HG03066 (cell line): ENCODE results near the gene TMEM53.
"Not testable (repeated sequence)": the region's sequence is repeated elsewhere in the genome, so short reads cannot be mapped to it uniquely, and the experiment has no call there.

Experiments used
- ATAC-seq: cut with Tn5 transposase; IDR thresholded peaks from one replicate; pipeline ENCODE4 v1.9.1; 2021; ENCODE audit warnings: low read depth; ENCODE audit not compliant: unreplicated experiment

The TMEM53 gene

GRCh38 chr1:44699375-44699774 lies 25.1 kb upstream of the TMEM53 start:
- ATAC-seq, result not testable (repeated sequence)

- ATAC-seq, result no peak
Measured at GRCh38 chr1:44698138-44698537, 23.9 kb upstream of the TMEM53 start.

- ATAC-seq, result no peak
Measured at GRCh38 chr1:44696789-44697345, 22.6 kb upstream of the TMEM53 start.

GRCh38 chr1:44696101-44696500 lies 21.8 kb upstream of the TMEM53 start:
- no peak for ATAC-seq

- no peak for ATAC-seq
Measured at GRCh38 chr1:44695671-44696070, 21.4 kb upstream of the TMEM53 start.

- peak; percentile 79 for ATAC-seq
Measured at GRCh38 chr1:44694863-44695478, 20.7 kb upstream of the TMEM53 start.

GRCh38 chr1:44693900-44694299 lies 19.6 kb upstream of the TMEM53 start:
- ATAC-seq, result no peak

- no peak for ATAC-seq
Measured at GRCh38 chr1:44693159-44693558, 18.9 kb upstream of the TMEM53 start.

- no peak for ATAC-seq
Measured at GRCh38 chr1:44689447-44689765, 15.1 kb upstream of the TMEM53 start.

- ATAC-seq, result no peak
Measured at GRCh38 chr1:44688760-44689446, 14.6 kb upstream of the TMEM53 start.

- ATAC-seq, result no peak
Measured at GRCh38 chr1:44685881-44686280, 11.6 kb upstream of the TMEM53 start.

GRCh38 chr1:44685218-44685617 lies 10.9 kb upstream of the TMEM53 start:
- no peak for ATAC-seq

- peak; percentile 84 for ATAC-seq
Measured at GRCh38 chr1:44684525-44684924, 10.2 kb upstream of the TMEM53 start.

GRCh38 chr1:44682883-44683265 lies 8.6 kb upstream of the TMEM53 start:
- no peak for ATAC-seq

- ATAC-seq, result no peak
Measured at GRCh38 chr1:44681905-44682882, 7.9 kb upstream of the TMEM53 start.

- ATAC-seq, result no peak
Measured at GRCh38 chr1:44679468-44679867, 5.2 kb upstream of the TMEM53 start.

- no peak for ATAC-seq
Measured at GRCh38 chr1:44678626-44679025, 4.3 kb upstream of the TMEM53 start.

- ATAC-seq, result no peak
Measured at GRCh38 chr1:44678120-44678519, 3.8 kb upstream of the TMEM53 start.

- no peak for ATAC-seq
Measured at GRCh38 chr1:44677201-44677766, 3.0 kb upstream of the TMEM53 start.

- no peak for ATAC-seq
Measured at GRCh38 chr1:44676484-44677200, 2.4 kb upstream of the TMEM53 start.
